GM19372 (cell line): ENCODE measurements around the gene SMAD3.

Source experiments
- ATAC-seq: cut with Tn5 transposase; IDR thresholded peaks from one replicate; pipeline ENCODE4 v1.9.1; 2021; ENCODE audit warnings: mild to moderate bottlenecking, low read depth, moderate library complexity; ENCODE audit not compliant: unreplicated experiment

SMAD3 gene

GRCh38 chr15:67105991-67106763, 40.8 kb downstream of the SMAD3 start:
- ATAC-seq, result no peak

GRCh38 chr15:67106764-67107013, 41.3 kb downstream of the SMAD3 start:
- ATAC-seq, result no peak

DNA sequence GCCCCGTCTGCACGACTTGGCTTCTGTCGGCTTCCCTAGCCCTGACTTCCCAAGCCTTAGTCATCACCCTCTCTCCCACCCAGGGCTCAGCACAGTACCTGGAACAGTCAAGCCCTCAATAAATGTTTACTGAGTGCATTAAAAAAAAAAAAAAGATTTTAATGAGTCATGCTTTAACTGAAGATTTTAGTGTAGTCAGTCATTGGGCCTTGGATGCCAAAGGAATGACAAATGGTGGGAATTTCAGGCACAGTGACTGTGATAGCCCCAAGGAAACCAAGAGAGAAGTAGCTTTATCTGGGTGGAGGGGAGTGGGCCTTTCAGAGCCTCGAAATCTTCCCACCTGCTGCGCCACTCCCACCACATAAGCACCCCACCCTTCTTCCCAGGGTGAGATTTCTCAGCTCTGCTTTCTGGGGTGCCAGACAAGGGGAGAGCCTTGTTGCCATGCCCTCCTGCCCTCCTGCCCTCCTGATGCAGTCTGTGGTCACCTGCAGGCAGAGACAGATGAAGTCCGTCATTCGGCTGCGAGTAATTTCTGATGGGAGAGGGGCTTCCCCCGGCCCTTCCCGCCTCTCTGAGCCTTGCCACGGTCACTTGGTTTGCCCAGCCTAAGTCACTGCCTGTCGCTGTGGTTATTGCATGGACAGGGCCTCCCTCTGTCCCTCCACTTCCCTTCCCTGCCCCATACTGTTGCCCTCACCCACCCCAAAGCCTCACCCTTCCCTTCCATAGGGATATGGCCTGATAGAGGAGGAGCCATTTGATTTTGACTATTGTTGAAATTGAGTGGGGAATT, 41.8 kb downstream of the SMAD3 start:
- ATAC-seq, result no peak

GRCh38 chr15:67108122-67108961, 42.9 kb downstream of the SMAD3 start:
- ATAC-seq, result no peak

DNA sequence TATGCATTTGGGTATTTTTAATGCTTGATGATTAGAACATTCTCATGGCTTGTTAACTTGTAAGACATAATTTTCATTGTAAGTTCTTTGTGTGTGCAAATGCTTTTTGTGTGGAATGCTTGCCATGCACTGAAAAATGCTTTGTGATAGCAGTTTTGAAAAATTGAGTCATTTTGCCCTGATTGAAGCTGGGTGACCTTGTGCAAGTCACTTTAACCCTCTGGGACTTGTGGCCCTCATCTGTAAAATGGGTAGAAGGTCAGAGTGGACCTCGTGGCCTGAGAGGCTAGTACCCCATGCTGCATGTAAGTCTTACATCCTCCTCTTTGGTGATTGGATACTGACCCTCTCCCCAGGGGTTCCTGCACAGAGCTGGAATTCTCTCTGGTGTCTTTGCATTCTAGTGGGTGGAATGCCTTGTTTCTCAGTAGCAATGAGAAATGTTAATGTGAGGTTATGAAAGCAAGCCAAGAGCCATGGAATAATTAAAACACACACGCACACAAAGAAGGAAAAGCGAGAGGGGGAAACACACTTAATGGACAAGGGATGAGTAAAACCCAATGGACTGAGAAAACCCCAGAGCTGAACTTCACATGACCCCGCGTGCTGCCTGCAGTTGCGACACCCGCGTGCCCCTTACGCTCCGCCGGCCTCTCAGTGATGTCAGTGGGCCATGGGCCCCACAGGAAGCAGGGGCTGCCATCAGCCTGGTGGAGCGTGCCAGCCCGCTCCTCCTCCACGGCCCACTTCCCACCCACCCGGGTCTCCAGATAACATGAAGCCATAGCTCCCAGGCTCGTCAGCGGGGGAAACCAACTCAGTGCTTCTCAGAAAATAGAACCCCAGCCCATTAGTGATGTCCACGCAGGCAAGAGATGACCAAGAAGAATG, 44.0 kb downstream of the SMAD3 start:
- ATAC-seq, result no peak

- no peak for ATAC-seq
These were observed 45.0 kb downstream of the SMAD3 start for GRCh38 chr15:67110361-67110781.

DNA sequence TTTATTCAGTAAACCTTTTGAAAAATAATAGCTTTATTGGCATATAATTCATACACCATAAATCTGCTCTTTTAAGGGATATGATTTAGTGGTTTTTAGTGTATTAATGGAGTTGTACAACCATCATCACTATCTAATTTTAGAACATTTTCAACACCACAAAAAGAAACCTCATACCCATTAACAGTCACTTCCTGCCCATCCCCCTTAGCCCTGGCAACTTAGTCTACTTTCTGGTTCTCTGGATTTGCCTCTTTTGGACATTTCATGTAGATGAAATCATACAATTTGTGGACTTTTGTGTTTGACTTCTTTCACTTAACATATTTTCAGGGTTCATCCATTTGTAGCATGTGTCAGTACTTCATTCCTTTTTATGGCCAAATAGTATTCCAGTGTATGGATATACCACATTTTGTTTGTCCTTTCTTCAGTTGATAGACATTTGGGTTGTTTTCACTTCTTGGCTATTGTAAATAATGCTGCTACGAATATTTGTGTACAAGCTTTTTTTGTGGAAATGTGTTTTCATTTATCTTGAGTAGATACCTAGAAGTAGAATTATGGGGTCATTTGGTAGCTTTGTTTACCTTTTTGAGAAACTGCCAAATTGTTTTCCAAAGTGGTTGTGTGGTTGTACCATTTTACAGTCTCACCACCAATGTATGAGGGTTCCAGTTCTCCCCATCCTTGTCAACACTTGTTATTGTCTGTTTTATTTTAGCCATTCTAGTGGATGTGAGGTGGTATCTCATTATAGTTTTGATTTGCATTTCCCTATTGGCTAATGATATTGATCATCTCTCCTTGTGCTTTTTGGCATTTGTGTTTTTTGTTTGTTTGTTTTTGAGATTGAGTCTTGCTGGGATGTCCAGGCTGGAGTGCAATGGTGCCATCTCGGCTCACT, 45.8 kb downstream of the SMAD3 start:
- no peak for ATAC-seq

DNA sequence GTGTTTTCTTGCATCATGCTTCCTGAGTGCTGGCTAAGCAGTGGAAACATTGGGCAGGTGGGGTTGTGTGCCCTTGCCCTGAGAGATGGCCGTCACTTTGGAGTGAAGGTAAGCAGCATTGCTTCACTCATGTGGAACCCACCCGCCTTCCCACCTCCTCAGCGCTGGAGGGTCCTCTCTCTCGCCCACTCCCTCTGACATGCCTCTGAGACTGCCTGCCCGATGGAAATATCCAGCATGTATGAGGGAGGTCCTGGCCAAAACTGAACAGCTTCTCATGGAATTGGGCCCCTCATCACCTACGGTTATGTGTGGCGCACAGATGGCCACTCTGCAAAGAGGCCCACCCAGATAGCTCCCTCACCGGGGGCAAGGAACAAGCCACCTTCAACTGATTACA, 48.6 kb downstream of the SMAD3 start:
- ATAC-seq, result no peak

- no peak for ATAC-seq
These were observed 49.6 kb downstream of the SMAD3 start for GRCh38 chr15:67114846-67115585.

GRCh38 chr15:67115586-67115969, 50.2 kb downstream of the SMAD3 start:
- ATAC-seq, result no peak

DNA sequence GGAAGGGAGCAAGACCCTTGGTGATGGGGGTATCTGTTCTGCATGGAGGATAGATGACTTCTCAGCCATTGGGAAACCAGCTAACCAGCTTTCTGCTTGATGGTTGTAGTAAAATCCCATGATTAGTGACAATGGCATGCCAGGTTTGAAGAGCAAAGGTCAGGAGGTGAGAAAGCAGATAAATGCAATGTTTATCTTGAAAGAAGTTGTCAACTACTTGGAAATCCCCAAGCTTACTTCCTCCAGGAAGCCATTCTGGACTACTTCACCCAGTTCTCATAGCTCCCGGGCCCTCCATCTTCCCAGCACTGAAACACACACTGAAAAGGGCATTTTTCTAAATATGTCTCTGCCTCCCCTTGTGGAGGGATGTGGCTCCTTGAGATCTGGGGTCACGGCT, 51.3 kb downstream of the SMAD3 start:
- no peak for ATAC-seq

DNA sequence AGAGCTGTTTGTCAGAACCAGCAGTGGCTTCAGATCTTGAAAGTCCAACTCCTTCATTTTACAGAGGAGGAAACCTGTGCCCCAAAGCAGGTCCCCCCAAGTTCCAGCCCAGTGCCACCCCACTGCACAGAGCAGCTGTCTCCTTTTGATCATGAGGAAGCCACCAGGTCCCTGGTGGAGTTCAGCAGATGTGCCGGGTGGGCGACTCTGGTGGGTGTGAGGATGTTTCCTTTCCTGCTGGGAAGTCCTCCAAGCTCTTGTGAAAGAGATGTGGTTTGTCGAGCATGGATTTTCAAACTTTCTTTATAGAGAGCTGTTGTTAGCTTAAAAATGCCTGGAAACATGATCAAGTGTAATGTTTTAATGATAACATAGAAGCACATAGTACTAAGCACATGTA, 52.0 kb downstream of the SMAD3 start:
- no peak for ATAC-seq

- ATAC-seq, result no peak
These were observed 53.4 kb downstream of the SMAD3 start for GRCh38 chr15:67118808-67119207.

DNA sequence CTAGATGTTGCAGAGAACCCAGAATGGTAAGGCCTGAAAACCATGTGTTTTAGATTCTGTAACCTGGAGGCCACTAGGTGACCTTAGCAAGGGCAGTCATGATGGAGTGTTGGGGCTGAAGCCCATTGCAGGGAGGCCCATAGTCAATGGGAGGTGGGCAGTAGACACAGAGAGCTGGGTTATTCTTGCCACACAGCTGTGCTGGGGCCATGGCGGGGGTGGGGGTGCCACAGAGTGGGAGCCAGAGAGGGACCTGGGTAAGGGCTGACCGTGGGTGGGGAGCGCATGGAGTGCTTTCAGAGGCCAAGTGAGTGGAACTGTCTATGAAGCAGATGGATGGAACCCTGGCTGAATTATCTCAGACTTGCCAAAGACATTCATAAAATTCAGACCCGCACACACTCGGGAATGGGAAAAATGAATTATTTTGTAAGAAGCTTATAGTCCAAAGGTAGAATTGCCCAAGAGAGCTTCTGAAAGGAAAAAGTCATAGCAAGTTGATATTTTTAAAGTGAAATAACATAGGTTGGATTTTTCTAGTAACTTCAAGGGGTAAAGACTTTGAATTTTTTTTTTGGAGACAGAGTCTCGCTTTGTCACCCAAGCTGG, 53.9 kb downstream of the SMAD3 start:
- no peak for ATAC-seq

- ATAC-seq, result no peak
These were observed 54.8 kb downstream of the SMAD3 start for GRCh38 chr15:67120009-67120838.

GRCh38 chr15:67120839-67121643, 55.6 kb downstream of the SMAD3 start:
- ATAC-seq, result no peak
